GM23248 (cell line): ENCODE data around the gene CXCL6. TPM values are rescaled to one million over a fixed set of nuclear protein-coding genes. Genes with fewer than 3 reads are reported as not detected.

Experiments
- DNase-seq: peaks from one replicate; pipeline ENCODE4 v3.0.0-alpha.2; 2015
- H2AFZ ChIP-seq: fragments of 200-600 bp; sonication (generic); 2 replicates; pipeline ENCODE4 v1.6.1; 2016; ENCODE audit warnings: antibody characterized with exemption
- H3F3A ChIP-seq: fragments of 200-600 bp; sonication (generic); 2 replicates; pipeline ENCODE4 v1.6.1; 2016; ENCODE audit warnings: mild to moderate bottlenecking, antibody characterized with exemption, mixed run types; ENCODE audit not compliant: insufficient read depth
- H3K27ac ChIP-seq: fragments of 200-600 bp; sonication (generic); 2 replicates; pipeline ENCODE4 v1.5.1; 2016; ENCODE audit warnings: mild to moderate bottlenecking
- H3K27me3 ChIP-seq: fragments of 200-600 bp; sonication (generic); replicated peaks from 2 replicates; pipeline ENCODE4 v1.6.1; 2016; ENCODE audit warnings: mild to moderate bottlenecking; ENCODE audit not compliant: insufficient read depth
- H3K36me3 ChIP-seq: fragments of 200-600 bp; sonication (generic); 2 replicates; pipeline ENCODE4 v1.6.1; 2016; ENCODE audit warnings: low read depth, mild to moderate bottlenecking
- H3K4me1 ChIP-seq: fragments of 200-600 bp; sonication (generic); 2 replicates; pipeline ENCODE4 v1.6.1; 2016; ENCODE audit warnings: mild to moderate bottlenecking; ENCODE audit not compliant: insufficient read depth
- H3K4me2 ChIP-seq: fragments of 200-600 bp; sonication (generic); one replicate; pipeline ENCODE4 v1.6.1; 2016; ENCODE audit warnings: mild to moderate bottlenecking; ENCODE audit not compliant: unreplicated experiment
- H3K4me3 ChIP-seq: fragments of 200-600 bp; sonication (generic); 2 replicates; pipeline ENCODE4 v1.5.1; 2016; ENCODE audit warnings: mild to moderate bottlenecking
- H3K79me2 ChIP-seq: fragments of 200-600 bp; sonication (generic); 2 replicates; pipeline ENCODE4 v1.6.1; 2016; ENCODE audit warnings: mild to moderate bottlenecking; ENCODE audit not compliant: insufficient read depth
- H3K9ac ChIP-seq: fragments of 200-600 bp; sonication (generic); 2 replicates; pipeline ENCODE4 v1.6.1; 2016; ENCODE audit warnings: mild to moderate bottlenecking
- H3K9me2 ChIP-seq: fragments of 200-600 bp; sonication (generic); 2 replicates; pipeline ENCODE4 v1.6.1; 2016; ENCODE audit warnings: mixed run types, mild to moderate bottlenecking, moderate library complexity; ENCODE audit not compliant: insufficient read depth
- H3K9me3 ChIP-seq: fragments of 200-600 bp; sonication (generic); one replicate; pipeline ENCODE4 v1.6.1; 2017; ENCODE audit warnings: low read depth
- H4K20me1 ChIP-seq: fragments of 200-600 bp; sonication (generic); 2 replicates; pipeline ENCODE4 v1.6.0; 2016; ENCODE audit not compliant: insufficient read depth
- EZH2 ChIP-seq: fragments of 200-600 bp; sonication (generic); IDR thresholded peaks from 2 replicates; pipeline ENCODE4 v1.6.1; 2018; ENCODE audit warnings: antibody characterized with exemption, mild to moderate bottlenecking; ENCODE audit not compliant: insufficient read depth, poor library complexity, severe bottlenecking
- EZH2phosphoT487 ChIP-seq: fragments of 200-600 bp; sonication (generic); IDR thresholded peaks from 2 replicates; pipeline ENCODE4 v1.6.1; 2018; ENCODE audit warnings: antibody characterized with exemption, moderate library complexity, mild to moderate bottlenecking, low read depth; ENCODE audit not compliant: insufficient read depth
- WGBS, 2 experiments: methylation state at CpG; one replicate each; pipeline ENCODE4 v1.1.6; 2015 to 2017; ENCODE audit warnings: low lambda C conversion rate in 2 of 2, low coverage in 1 of 2; ENCODE audit errors: missing lambda C conversion rate in 2 of 2; 5-methylcytosine and 5-hydroxymethylcytosine counted together
- in situ Hi-C: fragments of 300-500 bp; cut with MboI; formaldehyde crosslinking; loops from 2 replicates; pipeline ENCODE4 v1.15.0; 2020
- polyA plus RNA-seq: library from polyadenylated mRNA; unstranded; fragments of >200 nt; fragmentation: Nextera tagmentation; extraction: Ambion mirVana; gene quantifications from 2 replicates; pipeline ENCODE4 v1.2.1, GENCODE V29; 2016
- total RNA-seq: library from RNA; depleted of rRNA; stranded (reverse); fragments of >200 nt; shearing (Covaris generic); gene quantifications from 2 replicates; pipeline ENCODE4 v1.2.3, GENCODE V29; 2014

Gene CXCL6
- total and polyA plus RNA-seq, 2 experiments from 2014 or later, result 8.1 to 17.9 TPM

DNA sequence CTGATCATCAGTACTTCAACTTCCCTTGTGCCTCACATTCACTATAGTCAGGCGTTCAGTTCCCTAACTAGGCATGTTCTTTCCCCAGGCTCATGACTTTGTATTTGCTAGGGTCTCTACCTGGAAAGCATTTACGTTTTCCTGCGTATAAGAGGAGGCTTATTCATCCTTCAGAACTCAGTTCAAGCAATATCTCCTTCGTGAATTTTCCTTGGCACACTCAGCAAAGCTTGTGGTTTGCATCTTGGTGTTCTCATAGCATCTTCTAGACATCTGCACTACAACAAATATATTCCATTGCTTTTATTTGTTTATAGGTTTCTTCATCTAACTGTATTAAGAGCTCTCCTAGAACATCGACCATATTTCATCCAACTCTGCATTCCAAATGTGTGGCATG lies 2.6 kb downstream of the CXCL6 start:
- Histone ChIP-seq H3K9me3 (no peaks in the 10 kb centered on the region), H3K27me3 (no peaks in the 10 kb centered on the region), H3K79me2 (no peaks in the 10 kb centered on the region), H3K4me1 (peaks cover 28% of the 10 kb centered on the region), H3F3A (peaks cover 23% of the 10 kb centered on the region), H3K9ac (no peak overlapping the region), H4K20me1 (no peaks in the 10 kb centered on the region), H3K4me3 (no peak overlapping the region), H3K27ac (no peak overlapping the region), H3K9me2 (no peaks in the 10 kb centered on the region), H3K4me2 (no peak overlapping the region), H2AFZ (no peak overlapping the region), H3K36me3 (no peaks in the 10 kb centered on the region)
- in situ Hi-C loops, result no loop called here
- TF ChIP-seq EZH2phosphoT487 (no peak), EZH2 (no peak)
- WGBS, 2 experiments, result 83 to 87% methylated on average over 5 of the region's 5 CpGs
- DNase-seq, result no peak

DNA sequence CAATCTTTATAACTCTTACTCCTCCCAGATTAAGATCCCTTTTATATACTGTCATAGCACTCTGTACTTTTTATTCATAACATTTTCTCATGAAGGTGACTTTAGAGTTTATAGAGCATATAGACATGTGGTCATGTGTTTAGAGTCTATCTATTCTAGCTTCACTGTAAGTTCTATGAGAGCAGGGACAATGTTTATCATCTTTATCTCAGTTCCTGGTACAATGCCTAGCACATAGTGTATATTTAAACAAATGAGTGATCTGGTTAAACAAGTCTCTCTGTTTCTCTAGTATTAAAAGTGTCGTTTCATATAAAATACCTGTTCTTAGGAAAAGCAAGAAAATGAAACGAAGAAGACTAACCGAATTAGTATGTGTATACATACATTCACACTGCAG lies 3.2 kb downstream of the CXCL6 start:
- Histone ChIP-seq H3K4me2 (no peak overlapping the region), H4K20me1 (no peaks in the 10 kb centered on the region), H3F3A (peaks cover 24% of the 10 kb centered on the region), H3K27me3 (no peaks in the 10 kb centered on the region), H2AFZ (no peak overlapping the region), H3K9me3 (no peaks in the 10 kb centered on the region), H3K79me2 (no peaks in the 10 kb centered on the region), H3K4me3 (no peak overlapping the region), H3K4me1 (peaks cover 33% of the 10 kb centered on the region), H3K9me2 (no peaks in the 10 kb centered on the region), H3K36me3 (no peaks in the 10 kb centered on the region), H3K9ac (no peak overlapping the region), H3K27ac (no peak overlapping the region)
- 97% methylated on average over 3 of the region's 3 CpGs for WGBS, 2 experiments
- in situ Hi-C loops, result no loop called here
- DNase-seq, result no peak
- no peak for TF ChIP-seq EZH2phosphoT487
- no peak for TF ChIP-seq EZH2

DNA sequence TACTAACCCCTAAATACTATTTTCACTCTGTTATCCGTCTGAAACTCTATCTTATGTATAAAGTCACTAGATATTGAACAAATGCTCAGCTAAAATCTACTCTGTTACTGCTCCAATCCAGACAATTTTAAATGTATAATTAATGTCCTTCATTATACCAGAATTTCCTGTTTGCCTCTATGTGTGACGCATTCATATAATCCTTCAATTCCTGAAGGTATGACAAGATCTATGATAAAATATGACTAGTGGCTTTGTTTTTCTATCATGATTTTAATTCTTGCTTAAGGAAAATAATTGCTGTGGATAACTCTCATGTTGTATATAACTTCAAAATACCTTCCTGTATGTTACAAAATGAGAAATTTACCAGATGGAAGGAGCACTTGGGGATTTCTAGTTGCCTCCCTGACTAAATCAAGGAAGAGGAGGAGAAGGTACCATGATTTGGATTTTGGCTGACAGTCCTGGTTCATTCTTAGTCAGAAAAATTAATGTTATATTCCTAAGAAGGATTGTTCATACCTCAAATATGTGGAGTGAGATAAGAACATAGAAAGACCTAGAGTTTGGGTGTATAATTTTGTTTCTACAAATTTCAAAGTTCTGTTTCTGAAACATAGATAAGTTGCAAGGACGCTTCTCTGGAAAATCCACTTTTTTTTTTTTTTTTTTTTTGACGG lies 4.9 kb downstream of the CXCL6 start:
- peaks cover 35% of the 10 kb centered on the region for H3K4me1 ChIP-seq
- H2AFZ ChIP-seq, result no peak overlapping the region
- no peaks in the 10 kb centered on the region for H3K9me2 ChIP-seq
- no peaks in the 10 kb centered on the region for H3K36me3 ChIP-seq
- H3K9me3 ChIP-seq, result no peaks in the 10 kb centered on the region
- peak; percentile 42 for DNase-seq
- H3K27me3 ChIP-seq, result no peaks in the 10 kb centered on the region
- TF ChIP-seq EZH2 (no peak), EZH2phosphoT487 (no peak)
- WGBS, 2 experiments, result 75 to 81% methylated on average over 4 of the region's 4 CpGs
- H3K27ac ChIP-seq, result no peak overlapping the region
- no peak overlapping the region for H3K4me3 ChIP-seq
- in situ Hi-C loops, result no loop called here
- H3K79me2 ChIP-seq, result no peaks in the 10 kb centered on the region
- H3K9ac ChIP-seq, result no peak overlapping the region
- H3K4me2 ChIP-seq, result no peak overlapping the region
- peaks cover 24% of the 10 kb centered on the region for H3F3A ChIP-seq
- no peaks in the 10 kb centered on the region for H4K20me1 ChIP-seq

- no peak overlapping the region for H3K4me2 ChIP-seq
- in situ Hi-C loops, result no loop called here
- no peak overlapping the region for H3K9ac ChIP-seq
- no peak for TF ChIP-seq EZH2
- no peak for TF ChIP-seq EZH2phosphoT487
- no peaks in the 10 kb centered on the region for H3K36me3 ChIP-seq
- H3K27me3 ChIP-seq, result no peaks in the 10 kb centered on the region
- H3K79me2 ChIP-seq, result no peaks in the 10 kb centered on the region
- H3K4me1 ChIP-seq, result peaks cover 25% of the 10 kb centered on the region
- H3K9me2 ChIP-seq, result no peaks in the 10 kb centered on the region
- H3K9me3 ChIP-seq, result no peaks in the 10 kb centered on the region
- no peak overlapping the region for H2AFZ ChIP-seq
- peaks cover 24% of the 10 kb centered on the region for H3F3A ChIP-seq
- H4K20me1 ChIP-seq, result no peaks in the 10 kb centered on the region
- no peak for DNase-seq
- no peak overlapping the region for H3K27ac ChIP-seq
- no peak overlapping the region for H3K4me3 ChIP-seq
Measured at GRCh38 chr4:73842696-73843095, 6.2 kb downstream of the CXCL6 start.

- Histone ChIP-seq H3K36me3 (no peaks in the 10 kb centered on the region), H3K9me2 (no peaks in the 10 kb centered on the region), H3K27ac (0 out of 2 replicates have a peak overlapping the region, but pooled peaks have one; percentile 10), H3F3A (peaks cover 24% of the 10 kb centered on the region), H4K20me1 (no peaks in the 10 kb centered on the region), H3K27me3 (no peaks in the 10 kb centered on the region), H3K79me2 (no peaks in the 10 kb centered on the region), H3K4me2 (no peak overlapping the region), H2AFZ (no peak overlapping the region), H3K4me3 (no peak overlapping the region), H3K4me1 (peaks cover 25% of the 10 kb centered on the region), H3K9me3 (no peaks in the 10 kb centered on the region), H3K9ac (no peak overlapping the region)
- in situ Hi-C loops, result no loop called here
- DNase-seq, result peak; percentile 38
- TF ChIP-seq EZH2 (no peak), EZH2phosphoT487 (no peak)
Measured at GRCh38 chr4:73843369-73843768, 6.9 kb downstream of the CXCL6 start.
